ENCODE measurements around the gene MACROD2. TPM values are rescaled to one million over a fixed set of nuclear protein-coding genes. Genes with fewer than 3 reads are reported as not detected.

Gene MACROD2
- total RNA-seq, 1 experiment from 2014 or later: 3.7 TPM

DNA sequence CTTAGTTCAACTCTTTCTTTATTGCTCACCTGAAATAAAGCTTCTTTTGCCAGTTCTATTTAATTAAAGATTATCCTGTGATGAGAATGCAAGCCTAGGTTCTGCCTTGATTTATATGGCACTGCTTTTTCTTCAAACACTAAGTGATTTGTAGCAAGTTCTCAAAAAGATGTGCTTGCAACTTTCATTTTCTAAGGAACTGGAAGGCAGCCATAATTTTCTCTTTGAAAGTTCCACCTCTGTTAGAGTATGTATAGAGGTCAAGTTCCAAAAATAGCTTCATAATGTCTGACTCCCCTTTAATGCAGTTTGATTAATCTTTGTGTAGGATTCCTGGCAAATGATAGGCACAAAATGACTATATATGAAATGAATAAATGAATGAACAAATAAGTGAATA lies 870.4 kb downstream of the MACROD2 start:
- BruUV-seq (replicated peaks): no TSS peak

More for the DNA sequence above, 870.4 kb downstream of the MACROD2 start:
- no peak overlapping the region for H2AFZ ChIP-seq (ENCODE audit: low read depth, low read length, poor library complexity, severe bottlenecking)
- no peak overlapping the region for H3K9ac ChIP-seq (ENCODE audit: low read length)
- H3K9me2 ChIP-seq (ENCODE audit: insufficient read depth): no peaks in the 10 kb centered on the region
- no peaks in the 10 kb centered on the region for H3K36me3 ChIP-seq (ENCODE audit: control insufficient read depth in 1 of 2, insufficient read depth in 2 of 2, low read length in 2 of 2)
- POLR2A ChIA-PET: no interaction called here
- CTCF ChIA-PET: no interaction called here
- ATAC-seq (no peak), DNase-seq (ENCODE audit: low read depth, low spot score) (no peak)
- intact Hi-C loops (cut with micrococcal nuclease): no loop called here
- H3K9me3 ChIP-seq (ENCODE audit: control insufficient read depth in 1 of 2, insufficient read depth in 1 of 2, low read depth in 1 of 2, low read length in 2 of 2): no peaks in the 10 kb centered on the region
- H3K4me3 ChIP-seq (replicated peaks in 1 of 2; ENCODE audit: low read depth in 1 of 2, low read length in 2 of 2): no peak overlapping the region
- H3K27ac ChIP-seq (ENCODE audit: low read depth, low read length): no peak overlapping the region
- RAD21 ChIA-PET (ENCODE audit: low non-redundant PET in 1 of 2, low total read pairs in 2 of 2, uncharacterized antibody in 2 of 2, unreplicated experiment in 2 of 2): no interaction called here
- no peaks in the 10 kb centered on the region for H3K79me2 ChIP-seq (ENCODE audit: insufficient read depth, low read length)
- H4K20me1 ChIP-seq (ENCODE audit: insufficient read depth): no peaks in the 10 kb centered on the region
- H3K4me2 ChIP-seq (ENCODE audit: low read length): no peak overlapping the region
- TF ChIP-seq CEBPB (IDR thresholded peaks at IDR 0.05; ENCODE audit: low read depth) (no peak), ELF1 (IDR thresholded peaks at IDR 0.05; ENCODE audit: borderline replicate concordance, low read depth) (no peak), CBX3 (IDR thresholded peaks at IDR 0.05; ENCODE audit: low read depth) (no peak), TCF7L2 (IDR thresholded peaks at IDR 0.05; ENCODE audit: borderline replicate concordance, extremely low read depth, insufficient read depth, insufficient read length) (no peak), EZH2phosphoT487 (IDR thresholded peaks at IDR 0.05; ENCODE audit: borderline replicate concordance) (no peak), POLR2A (IDR thresholded peaks at IDR 0.05; ENCODE audit: borderline replicate concordance, extremely low read depth, insufficient read depth, insufficient read length) (no peak), ZNF274 (IDR thresholded peaks at IDR 0.05; ENCODE audit: low read depth, low read length) (no peak), EGR1 (IDR thresholded peaks at IDR 0.05; ENCODE audit: low read depth) (no peak)
- TF ChIP-seq, protein P1, sequence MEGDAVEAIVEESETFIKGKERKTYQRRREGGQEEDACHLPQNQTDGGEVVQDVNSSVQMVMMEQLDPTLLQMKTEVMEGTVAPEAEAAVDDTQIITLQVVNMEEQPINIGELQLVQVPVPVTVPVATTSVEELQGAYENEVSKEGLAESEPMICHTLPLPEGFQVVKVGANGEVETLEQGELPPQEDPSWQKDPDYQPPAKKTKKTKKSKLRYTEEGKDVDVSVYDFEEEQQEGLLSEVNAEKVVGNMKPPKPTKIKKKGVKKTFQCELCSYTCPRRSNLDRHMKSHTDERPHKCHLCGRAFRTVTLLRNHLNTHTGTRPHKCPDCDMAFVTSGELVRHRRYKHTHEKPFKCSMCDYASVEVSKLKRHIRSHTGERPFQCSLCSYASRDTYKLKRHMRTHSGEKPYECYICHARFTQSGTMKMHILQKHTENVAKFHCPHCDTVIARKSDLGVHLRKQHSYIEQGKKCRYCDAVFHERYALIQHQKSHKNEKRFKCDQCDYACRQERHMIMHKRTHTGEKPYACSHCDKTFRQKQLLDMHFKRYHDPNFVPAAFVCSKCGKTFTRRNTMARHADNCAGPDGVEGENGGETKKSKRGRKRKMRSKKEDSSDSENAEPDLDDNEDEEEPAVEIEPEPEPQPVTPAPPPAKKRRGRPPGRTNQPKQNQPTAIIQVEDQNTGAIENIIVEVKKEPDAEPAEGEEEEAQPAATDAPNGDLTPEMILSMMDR (IDR thresholded peaks at IDR 0.05 in 2 of 3, conservative IDR thresholded peaks at IDR 0.05 in 1 of 3; ENCODE audit: borderline replicate concordance in 1 of 3, insufficient read depth in 1 of 3, low read depth in 2 of 3, low read length in 2 of 3): no peak
- TF ChIP-seq, protein P2, sequence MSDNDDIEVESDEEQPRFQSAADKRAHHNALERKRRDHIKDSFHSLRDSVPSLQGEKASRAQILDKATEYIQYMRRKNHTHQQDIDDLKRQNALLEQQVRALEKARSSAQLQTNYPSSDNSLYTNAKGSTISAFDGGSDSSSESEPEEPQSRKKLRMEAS (IDR thresholded peaks at IDR 0.05): no peak
- H3K4me1 ChIP-seq (ENCODE audit: control insufficient read depth in 1 of 2, insufficient read depth in 2 of 2, low read length in 2 of 2): peaks cover 6% of the 10 kb centered on the region in 2 experiments; a peak in 3 of 4 replicates
- no peaks in the 10 kb centered on the region for H3K27me3 ChIP-seq (ENCODE audit: insufficient read depth, low read length)

All from HCT116 (cell line).